ENCODE data around the gene ING5.

Gene ING5

GRCh38 chr2:241706537-241706936, 4.7 kb downstream of the ING5 start:
- 0 out of 2 replicates have a peak, but pooled peaks cover 4% of the 10 kb centered on the region for H4K20me1 ChIP-seq (ENCODE audit: control insufficient read depth, insufficient read depth, low read depth, low read length)
- H3F3A ChIP-seq (ENCODE audit: control insufficient read depth, insufficient read depth) = no peaks in the 10 kb centered on the region
- TF ChIP-seq EZH2phosphoT487 (IDR thresholded peaks at IDR 0.05; ENCODE audit: borderline replicate concordance, low read length) = no peak
- no peak for TF ChIP-seq CTCF (IDR thresholded peaks at IDR 0.05; ENCODE audit: low read depth, low read length, poor library complexity, severe bottlenecking)
- no peak overlapping the region for H3K4me3 ChIP-seq (ENCODE audit: low read length)
- H3K79me2 ChIP-seq (ENCODE audit: control insufficient read depth, low read length) = peaks cover 29% of the 10 kb centered on the region
- peaks cover 64% of the 10 kb centered on the region for H3K36me3 ChIP-seq (ENCODE audit: control insufficient read depth, low read length)
- H3K27ac ChIP-seq (ENCODE audit: low read depth, low read length) = no peak overlapping the region
- no peaks in the 10 kb centered on the region for H3K9me2 ChIP-seq (replicated peaks; ENCODE audit: control insufficient read depth, low read length)
- H3K27me3 ChIP-seq (ENCODE audit: control insufficient read depth, low read length) = no peaks in the 10 kb centered on the region
- peaks cover 11% of the 10 kb centered on the region for H3K9me3 ChIP-seq (ENCODE audit: control insufficient read depth, insufficient read depth, low read length)
- no peak overlapping the region for H3K4me2 ChIP-seq (ENCODE audit: low read length)
- H3K4me1 ChIP-seq (ENCODE audit: control insufficient read depth, low read length) = peaks cover 11% of the 10 kb centered on the region

- Histone ChIP-seq H3K4me3 (ENCODE audit: low read length) (no peak overlapping the region), H3F3A (ENCODE audit: control insufficient read depth, insufficient read depth) (no peaks in the 10 kb centered on the region), H3K4me2 (ENCODE audit: low read length) (no peak overlapping the region), H4K20me1 (ENCODE audit: control insufficient read depth, insufficient read depth, low read depth, low read length) (no peaks in the 10 kb centered on the region), H3K79me2 (ENCODE audit: control insufficient read depth, low read length) (peaks cover 15% of the 10 kb centered on the region), H3K4me1 (ENCODE audit: control insufficient read depth, low read length) (no peaks in the 10 kb centered on the region), H3K9me2 (replicated peaks; ENCODE audit: control insufficient read depth, low read length) (no peaks in the 10 kb centered on the region), H3K27me3 (ENCODE audit: control insufficient read depth, low read length) (no peaks in the 10 kb centered on the region), H3K9me3 (ENCODE audit: control insufficient read depth, insufficient read depth, low read length) (peaks cover 11% of the 10 kb centered on the region), H3K36me3 (ENCODE audit: control insufficient read depth, low read length) (peaks cover 76% of the 10 kb centered on the region), H3K27ac (ENCODE audit: low read depth, low read length) (no peak overlapping the region)
- TF ChIP-seq CTCF (IDR thresholded peaks at IDR 0.05; ENCODE audit: low read depth, low read length, poor library complexity, severe bottlenecking) = no peak
- TF ChIP-seq EZH2phosphoT487 (IDR thresholded peaks at IDR 0.05; ENCODE audit: borderline replicate concordance, low read length) = no peak
Measured at GRCh38 chr2:241708879-241709278, 7.0 kb downstream of the ING5 start.

- Histone ChIP-seq H3K4me2 (ENCODE audit: low read length) (no peak overlapping the region), H3K27ac (ENCODE audit: low read depth, low read length) (no peak overlapping the region), H3K9me3 (ENCODE audit: control insufficient read depth, insufficient read depth, low read length) (peaks cover 9% of the 10 kb centered on the region; the same call in 1 of the 2 replicates), H4K20me1 (ENCODE audit: control insufficient read depth, insufficient read depth, low read depth, low read length) (no peaks in the 10 kb centered on the region), H3K4me3 (ENCODE audit: low read length) (no peak overlapping the region), H3K36me3 (ENCODE audit: control insufficient read depth, low read length) (peaks cover 77% of the 10 kb centered on the region), H3F3A (ENCODE audit: control insufficient read depth, insufficient read depth) (peaks cover 4% of the 10 kb centered on the region; the same call in 1 of the 2 replicates), H3K27me3 (ENCODE audit: control insufficient read depth, low read length) (no peaks in the 10 kb centered on the region), H3K9me2 (replicated peaks; ENCODE audit: control insufficient read depth, low read length) (no peaks in the 10 kb centered on the region), H3K4me1 (ENCODE audit: control insufficient read depth, low read length) (no peaks in the 10 kb centered on the region), H3K79me2 (ENCODE audit: control insufficient read depth, low read length) (no peaks in the 10 kb centered on the region)
- no peak for TF ChIP-seq CTCF (IDR thresholded peaks at IDR 0.05; ENCODE audit: low read depth, low read length, poor library complexity, severe bottlenecking)
- no peak for TF ChIP-seq EZH2phosphoT487 (IDR thresholded peaks at IDR 0.05; ENCODE audit: borderline replicate concordance, low read length)
Measured at GRCh38 chr2:241719093-241719492, 17.3 kb downstream of the ING5 start.
